Fibroblast of pulmonary artery (primary cell): ENCODE data around the gene IQGAP2.

ENCODE experiments used
- DNase-seq: peaks from one replicate; pipeline ENCODE4 v3.0.0-alpha.2; 2010; ENCODE audit warnings: low read depth
- H3K4me3 ChIP-seq: replicated peaks from 2 replicates; pipeline ENCODE4 v1.5.1; 2011; ENCODE audit warnings: low read depth, mild to moderate bottlenecking, control low read depth, low read length, moderate library complexity
- CTCF ChIP-seq: IDR thresholded peaks from 2 replicates; pipeline ENCODE4 v1.5.1; 2011; ENCODE audit warnings: mild to moderate bottlenecking, control low read depth, low read length, inconsistent platforms; ENCODE audit errors: missing control alignments

IQGAP2 gene

DNA sequence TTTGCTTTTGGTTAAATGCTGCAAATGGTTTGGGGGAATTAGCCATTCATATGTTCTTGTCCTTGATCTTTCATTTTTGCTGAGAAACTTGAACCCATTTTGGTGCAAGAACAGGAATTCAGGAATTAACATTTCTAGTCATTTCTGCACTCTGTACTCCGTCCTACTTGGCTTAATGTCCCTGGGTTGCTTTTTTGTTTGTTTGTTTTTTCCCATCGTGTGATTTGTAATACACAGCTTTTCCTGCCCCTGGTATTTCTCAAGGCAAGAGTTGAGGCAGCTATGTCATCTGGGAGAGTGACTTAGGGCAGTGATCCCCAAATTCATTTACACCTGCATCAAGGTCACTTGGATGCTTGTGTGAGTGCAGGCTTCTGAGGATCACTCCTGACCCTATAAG, 71.3 kb downstream of the IQGAP2 start:
- no peak overlapping the region for H3K4me3 ChIP-seq
- no peak for DNase-seq
- no peak for TF ChIP-seq CTCF

DNA sequence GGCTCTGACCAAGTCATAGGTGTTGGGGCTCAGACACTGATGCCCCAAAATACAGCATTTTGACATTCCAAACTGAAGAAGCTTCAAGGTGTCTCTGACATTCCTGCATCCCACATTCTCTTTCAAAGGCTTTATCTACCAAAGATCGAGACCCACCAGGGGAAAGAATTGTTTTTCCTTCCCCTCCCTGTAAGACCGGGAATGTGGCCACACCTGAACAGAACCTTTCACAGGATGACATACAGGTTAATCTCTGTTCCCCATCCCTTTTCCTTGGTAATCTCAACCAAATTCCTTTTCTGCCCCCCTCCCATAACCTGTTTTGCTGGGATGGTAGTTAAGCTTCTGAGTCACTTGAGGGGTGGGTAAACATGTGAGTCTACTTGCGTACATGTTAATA, 72.3 kb downstream of the IQGAP2 start:
- H3K4me3 ChIP-seq: no peak overlapping the region
- no peak for TF ChIP-seq CTCF
- DNase-seq: no peak

- DNase-seq: no peak
- TF ChIP-seq CTCF: no peak
- H3K4me3 ChIP-seq: no peak overlapping the region
Measured at GRCh38 chr5:76475936-76476335, 72.9 kb downstream of the IQGAP2 start.

DNA sequence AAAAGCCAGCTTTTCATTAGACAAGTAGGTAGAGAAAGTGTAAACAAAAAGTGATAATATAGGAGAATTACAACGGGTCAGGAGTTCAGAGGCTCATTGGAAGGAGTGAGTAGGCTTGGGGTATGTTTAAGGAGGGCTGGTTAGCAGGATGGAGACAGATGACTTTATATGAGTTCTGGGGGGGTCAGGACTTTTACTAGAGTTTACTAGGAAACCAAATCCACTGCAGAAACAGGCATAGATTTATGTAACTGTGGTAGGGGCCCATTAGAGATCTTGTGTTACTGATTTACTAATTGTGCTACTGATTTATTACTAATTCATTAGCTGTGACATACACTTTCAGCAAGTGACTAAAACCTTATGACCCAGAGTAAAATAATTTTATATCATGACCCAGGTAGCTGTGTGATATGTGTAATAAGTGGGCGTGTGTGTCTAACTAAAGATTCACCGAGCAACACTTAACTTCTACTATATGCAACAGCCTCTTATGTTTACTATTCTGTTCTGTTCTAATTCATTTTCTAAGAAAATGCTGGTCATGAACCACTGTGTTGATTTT, 73.5 kb downstream of the IQGAP2 start:
- DNase-seq: no peak
- H3K4me3 ChIP-seq: no peak overlapping the region
- no peak for TF ChIP-seq CTCF

GRCh38 chr5:76477061-76477460, 74.0 kb downstream of the IQGAP2 start:
- TF ChIP-seq CTCF: no peak
- no peak for DNase-seq
- H3K4me3 ChIP-seq: no peak overlapping the region

GRCh38 chr5:76477571-76477970, 74.5 kb downstream of the IQGAP2 start:
- no peak for TF ChIP-seq CTCF
- DNase-seq: no peak

DNA sequence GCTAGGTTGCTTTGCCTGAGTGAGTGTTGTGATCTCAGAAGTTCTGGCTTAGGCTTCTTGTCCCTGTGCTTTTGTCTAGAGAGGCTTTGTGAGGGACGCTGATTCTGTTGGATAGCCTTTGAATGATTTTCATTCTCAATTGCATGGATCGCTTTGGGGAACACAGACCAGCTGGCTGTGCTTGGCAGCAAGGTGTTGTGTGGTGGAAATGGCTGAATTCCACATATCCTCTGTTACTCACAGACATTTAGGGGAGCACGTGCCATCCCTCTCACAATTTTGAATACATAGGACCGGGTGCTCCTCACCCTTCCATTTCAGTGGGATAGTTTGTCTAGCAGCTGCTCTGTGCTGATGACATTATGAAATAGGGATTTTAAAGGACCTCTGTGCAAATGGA, 76.2 kb downstream of the IQGAP2 start:
- DNase-seq: no peak
- no peak for TF ChIP-seq CTCF
- no peak overlapping the region for H3K4me3 ChIP-seq

More at GRCh38 chr5:76477571-76477970, 74.5 kb downstream of the IQGAP2 start:
- H3K4me3 ChIP-seq: no peak overlapping the region
